Adipocyte (in vitro differentiated cells): ENCODE data around the gene DPP3.
"Not testable (repeated sequence)": the region's sequence is repeated elsewhere in the genome, so short reads cannot be mapped to it uniquely, and the experiment has no call there.

ENCODE experiments used
- DNase-seq: peaks from one replicate; pipeline ENCODE4 v3.0.0-alpha.2; 2015; ENCODE audit warnings: low read depth
- H3K27me3 ChIP-seq: replicated peaks from 2 replicates; pipeline ENCODE4 v1.7.0; 2013; ENCODE audit warnings: mild to moderate bottlenecking, low read length, moderate library complexity; ENCODE audit not compliant: control insufficient read depth, insufficient read depth
- H3K36me3 ChIP-seq: 2 replicates; pipeline ENCODE4 v1.7.0; 2013; ENCODE audit warnings: low read length, mild to moderate bottlenecking, moderate library complexity; ENCODE audit not compliant: control insufficient read depth, insufficient read depth, severe bottlenecking
- H3K4me1 ChIP-seq: 2 replicates; pipeline ENCODE4 v1.7.0; 2013; ENCODE audit warnings: mild to moderate bottlenecking, low read length, moderate library complexity; ENCODE audit not compliant: control insufficient read depth, insufficient read depth
- H3K4me3 ChIP-seq: 2 replicates; pipeline ENCODE4 v1.7.0; 2013; ENCODE audit warnings: mild to moderate bottlenecking, low read length, moderate library complexity
- H3K9ac ChIP-seq: 2 replicates; pipeline ENCODE4 v1.7.0; 2013; ENCODE audit warnings: mild to moderate bottlenecking, low read length, moderate library complexity
- H3K9me3 ChIP-seq: 2 replicates; pipeline ENCODE4 v1.7.0; 2013; ENCODE audit warnings: mild to moderate bottlenecking, low read length, moderate library complexity; ENCODE audit not compliant: control insufficient read depth

Gene DPP3

DNA sequence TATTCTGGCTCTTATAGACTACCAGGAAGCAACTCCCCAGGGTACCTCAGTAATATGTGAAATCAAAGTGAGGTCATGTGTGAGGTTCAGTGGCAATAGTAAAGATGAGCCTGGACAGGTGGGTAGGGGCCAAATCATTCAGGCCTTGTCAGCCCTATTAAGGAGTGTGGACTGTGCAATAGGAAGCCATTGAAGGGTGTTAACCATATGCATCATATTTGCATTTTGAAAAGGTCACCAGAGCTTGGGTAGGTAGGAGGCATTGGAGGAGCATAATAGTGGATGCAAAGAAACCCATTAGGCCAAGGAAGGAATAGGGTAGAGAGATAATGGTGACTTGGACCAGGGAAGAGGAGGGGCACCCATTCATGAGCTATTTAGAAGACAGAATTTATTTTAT is 33.2 kb upstream of the DPP3 start:
- H3K9me3 ChIP-seq = no peaks in the 10 kb centered on the region
- DNase-seq = no peak
- no peaks in the 10 kb centered on the region for H3K36me3 ChIP-seq
- H3K4me1 ChIP-seq = peaks cover 12% of the 10 kb centered on the region
- no peak overlapping the region for H3K9ac ChIP-seq
- no peak overlapping the region for H3K4me3 ChIP-seq
- peaks cover 7% of the 10 kb centered on the region for H3K27me3 ChIP-seq

DNA sequence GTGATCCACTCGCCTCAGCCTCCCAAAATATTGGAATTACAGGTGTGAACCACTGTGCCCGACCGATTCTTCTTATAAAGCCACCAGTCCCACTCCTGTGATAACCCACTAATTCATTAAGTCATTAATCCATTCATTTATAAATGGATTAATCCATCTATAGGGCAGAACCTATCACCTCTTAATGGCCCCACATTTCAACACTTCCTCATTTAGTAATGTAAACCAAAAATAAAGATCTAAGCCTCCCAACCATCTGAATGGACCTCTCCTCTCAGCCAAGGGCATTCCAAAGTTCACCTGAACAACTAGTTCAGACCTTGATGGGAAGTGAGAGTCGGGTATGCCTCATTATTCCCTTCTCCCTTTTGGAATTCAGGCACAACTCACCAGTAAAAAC is 31.7 kb upstream of the DPP3 start:
- peaks cover 8% of the 10 kb centered on the region for H3K4me1 ChIP-seq

DNA sequence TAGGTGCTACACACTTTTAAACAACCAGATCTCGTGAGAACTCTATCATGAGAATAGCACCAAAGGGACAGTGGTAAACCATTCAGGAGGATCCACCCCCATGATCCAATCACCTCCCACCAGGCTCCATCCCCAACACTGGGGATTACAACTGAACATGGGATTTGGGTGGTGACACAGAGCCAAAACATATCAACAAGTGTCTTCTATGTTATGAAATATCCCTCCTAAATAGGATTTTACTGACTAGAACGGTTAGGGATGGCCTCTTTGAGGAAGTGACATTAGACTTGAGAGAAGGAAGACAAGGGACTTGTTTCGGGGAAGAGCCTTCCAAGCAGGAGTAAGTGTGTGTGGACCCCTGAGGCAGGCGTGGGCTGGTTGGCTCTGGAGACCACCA is 29.7 kb upstream of the DPP3 start:
- no peak for DNase-seq
- no peaks in the 10 kb centered on the region for H3K36me3 ChIP-seq
- peaks cover 10% of the 10 kb centered on the region for H3K27me3 ChIP-seq
- H3K4me1 ChIP-seq = no peaks in the 10 kb centered on the region
- no peaks in the 10 kb centered on the region for H3K9me3 ChIP-seq
- no peak overlapping the region for H3K4me3 ChIP-seq
- H3K9ac ChIP-seq = no peak overlapping the region

More for the DNA sequence above, 31.7 kb upstream of the DPP3 start:
- Histone ChIP-seq H3K27me3 (peaks cover 7% of the 10 kb centered on the region), H3K9ac (no peak overlapping the region), H3K9me3 (no peaks in the 10 kb centered on the region), H3K36me3 (no peaks in the 10 kb centered on the region), H3K4me3 (no peak overlapping the region)
- DNase-seq = no peak

DNA sequence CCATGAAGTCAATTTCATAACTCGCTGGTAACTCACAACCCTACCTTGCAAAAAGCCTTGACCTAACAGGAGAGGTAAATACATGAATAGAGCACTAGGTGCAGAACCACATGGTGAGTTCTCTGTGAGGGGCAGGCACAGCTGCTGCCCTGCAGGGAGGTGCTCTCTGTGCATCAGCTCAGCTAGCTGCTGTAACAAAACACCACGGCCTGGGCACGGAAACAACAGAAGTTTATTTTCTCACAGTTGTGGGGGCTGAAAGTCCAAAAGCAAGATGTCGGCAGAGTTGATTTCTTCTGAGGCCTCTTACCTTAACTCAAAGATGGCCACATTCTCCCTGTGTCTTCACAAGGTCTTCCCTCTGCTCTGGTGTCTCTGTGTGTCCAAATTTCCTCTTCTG is 28.6 kb upstream of the DPP3 start:
- Histone ChIP-seq H3K36me3 (no peaks in the 10 kb centered on the region), H3K9ac (no peak overlapping the region), H3K9me3 (no peaks in the 10 kb centered on the region), H3K27me3 (peaks cover 10% of the 10 kb centered on the region), H3K4me1 (no peaks in the 10 kb centered on the region), H3K4me3 (no peak overlapping the region)
- no peak for DNase-seq

DNA sequence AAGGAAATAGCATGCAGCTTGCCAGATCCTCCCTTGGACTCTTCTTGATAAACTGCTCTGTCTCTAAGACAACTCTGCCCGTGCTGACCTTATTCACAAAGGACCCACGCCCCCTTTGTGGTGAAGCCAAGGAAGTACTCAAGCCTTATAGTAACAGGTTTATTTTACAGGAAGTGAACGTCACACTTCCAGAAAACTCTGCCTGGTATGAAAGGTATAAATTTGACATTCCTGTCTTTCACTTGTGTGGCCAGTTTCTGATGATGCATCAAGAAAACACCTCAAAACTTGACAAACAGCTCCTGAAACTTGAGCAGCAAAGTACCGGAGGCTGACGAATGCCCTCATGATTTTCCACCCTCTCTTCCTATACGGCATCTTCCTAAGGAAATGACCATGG is 26.0 kb upstream of the DPP3 start:
- H3K27me3 ChIP-seq = peaks cover 10% of the 10 kb centered on the region
- H3K9me3 ChIP-seq = no peaks in the 10 kb centered on the region
- no peak for DNase-seq
- no peaks in the 10 kb centered on the region for H3K36me3 ChIP-seq
- H3K9ac ChIP-seq = no peak overlapping the region
- H3K4me3 ChIP-seq = no peak overlapping the region
- H3K4me1 ChIP-seq = peaks cover 9% of the 10 kb centered on the region

DNA sequence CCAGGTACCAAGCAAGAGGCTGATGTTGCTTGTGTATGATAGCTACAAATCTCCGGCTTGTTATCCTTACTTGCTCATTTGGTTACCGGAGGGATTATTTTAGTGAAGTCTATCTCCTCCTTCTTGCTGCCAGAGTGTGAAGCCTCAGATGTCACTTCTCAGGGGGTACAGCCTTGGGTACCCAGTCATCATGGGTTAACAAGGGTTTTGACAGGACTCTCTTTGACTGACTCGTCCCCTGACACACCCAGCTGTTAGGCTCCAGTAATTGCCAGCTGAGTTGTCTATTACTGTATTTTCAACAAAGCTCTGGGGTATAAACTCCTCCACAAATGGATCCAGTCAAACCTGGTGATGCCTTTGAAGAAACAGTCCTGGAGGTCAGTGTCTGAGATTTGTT is 25.4 kb upstream of the DPP3 start:
- Histone ChIP-seq H3K9me3 (no peaks in the 10 kb centered on the region), H3K27me3 (peaks cover 7% of the 10 kb centered on the region), H3K4me1 (peaks cover 10% of the 10 kb centered on the region), H3K36me3 (no peaks in the 10 kb centered on the region), H3K4me3 (no peak overlapping the region), H3K9ac (no peak overlapping the region)
- DNase-seq = no peak

DNA sequence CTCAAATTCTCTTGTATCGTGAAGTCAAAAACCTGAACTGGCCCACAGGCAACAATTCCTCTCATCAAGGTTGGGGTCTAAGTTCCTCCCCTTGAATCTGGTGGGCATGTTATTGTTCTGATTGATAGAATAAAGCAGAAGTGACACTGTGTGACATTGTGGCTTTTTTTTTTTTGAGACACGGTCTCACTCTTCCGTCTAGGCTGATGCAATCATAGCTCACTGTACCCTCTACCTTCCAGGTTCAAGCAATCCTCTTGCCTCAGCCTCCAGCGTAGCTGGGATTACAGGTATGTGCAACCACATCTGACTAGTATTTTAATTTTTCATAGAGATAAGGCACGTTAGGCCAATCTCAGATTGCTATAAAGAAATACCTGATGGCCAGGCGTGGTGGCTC is 22.4 kb upstream of the DPP3 start:
- no peaks in the 10 kb centered on the region for H3K36me3 ChIP-seq
- no peak overlapping the region for H3K4me3 ChIP-seq
- peaks cover 10% of the 10 kb centered on the region for H3K4me1 ChIP-seq
- H3K9me3 ChIP-seq = no peaks in the 10 kb centered on the region
- H3K9ac ChIP-seq = no peak overlapping the region
- H3K27me3 ChIP-seq = peaks cover 3% of the 10 kb centered on the region
- DNase-seq = no peak

DNA sequence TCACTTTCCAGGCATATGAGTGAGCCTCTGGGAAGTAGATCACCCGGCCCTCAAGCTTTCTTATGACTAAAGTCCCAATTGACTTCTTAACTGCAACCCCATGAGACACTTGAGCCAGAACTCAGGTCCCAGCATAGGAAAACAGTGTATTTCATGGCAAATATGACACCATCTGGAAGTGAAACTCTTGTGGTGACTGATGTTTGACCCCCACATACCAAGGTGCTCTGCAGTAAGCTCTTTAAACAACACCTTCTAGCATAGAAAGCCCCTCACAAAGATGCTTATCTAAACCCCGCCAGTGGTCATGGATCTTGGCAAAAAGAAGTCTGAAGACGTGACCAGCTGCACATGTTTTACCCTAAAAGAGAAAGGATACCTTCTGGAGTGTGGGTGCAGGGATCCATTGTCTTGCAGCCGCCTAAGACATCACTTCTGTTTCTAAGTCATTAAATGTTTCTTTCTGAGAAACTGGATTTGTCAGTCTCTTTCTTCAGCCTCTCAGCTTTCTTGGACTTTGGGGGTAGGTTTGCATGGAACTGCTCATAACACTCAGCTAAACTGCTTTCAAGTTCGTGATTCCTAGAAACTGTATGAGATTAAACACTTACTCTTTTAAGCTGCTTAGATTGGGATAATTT is 21.0 kb upstream of the DPP3 start:
- peaks cover 3% of the 10 kb centered on the region for H3K27me3 ChIP-seq
- no peaks in the 10 kb centered on the region for H3K36me3 ChIP-seq
- H3K4me3 ChIP-seq = no peak overlapping the region
- no peak overlapping the region for H3K9ac ChIP-seq
- no peaks in the 10 kb centered on the region for H3K9me3 ChIP-seq
- DNase-seq = no peak
- peaks cover 10% of the 10 kb centered on the region for H3K4me1 ChIP-seq

DNA sequence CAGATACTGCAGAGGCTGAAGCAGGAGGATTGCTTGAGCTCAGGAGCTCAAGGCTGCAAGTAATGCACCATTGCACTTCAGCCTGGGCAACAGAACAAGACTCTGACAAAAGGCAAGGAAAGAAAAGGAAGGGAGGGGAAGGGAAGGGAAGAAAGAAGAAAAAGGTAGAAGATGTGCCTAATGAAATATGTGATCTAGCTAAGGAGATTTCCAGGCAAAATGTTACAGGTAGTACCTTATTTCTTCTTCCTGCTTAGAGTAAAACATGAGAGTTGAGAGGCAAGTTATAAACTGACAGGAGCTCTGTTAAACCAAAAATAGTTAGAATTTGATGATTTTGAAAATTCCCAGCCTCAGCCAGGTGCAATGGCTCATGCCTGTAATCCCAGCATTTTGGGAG is 18.2 kb upstream of the DPP3 start:
- no peaks in the 10 kb centered on the region for H3K36me3 ChIP-seq
- DNase-seq = no peak
- no peaks in the 10 kb centered on the region for H3K27me3 ChIP-seq
- H3K4me1 ChIP-seq = peaks cover 10% of the 10 kb centered on the region
- no peaks in the 10 kb centered on the region for H3K9me3 ChIP-seq
- no peak overlapping the region for H3K4me3 ChIP-seq
- H3K9ac ChIP-seq = no peak overlapping the region

DNA sequence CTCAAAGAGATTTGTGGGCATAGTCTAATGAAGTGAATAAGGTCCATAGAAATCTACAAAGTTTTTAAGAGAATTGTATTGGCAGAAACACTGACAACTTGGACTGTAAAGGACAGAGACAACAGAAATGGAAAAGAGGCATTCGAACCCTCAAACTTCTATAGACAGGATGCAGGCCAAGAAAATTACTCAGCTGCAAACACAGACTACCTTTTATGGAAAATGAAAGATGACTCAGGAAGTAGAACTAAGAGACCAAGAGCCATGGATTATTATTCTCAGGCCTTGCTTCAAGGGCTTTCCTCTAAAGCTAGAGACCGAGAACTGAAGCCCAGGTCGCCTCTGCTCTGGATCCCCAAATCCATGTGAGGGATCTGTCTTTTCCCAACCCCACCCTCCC is 17.3 kb upstream of the DPP3 start:
- DNase-seq = no peak
- H3K4me1 ChIP-seq = peaks cover 16% of the 10 kb centered on the region
- H3K27me3 ChIP-seq = no peaks in the 10 kb centered on the region
- no peak overlapping the region for H3K9ac ChIP-seq
- no peaks in the 10 kb centered on the region for H3K36me3 ChIP-seq
- no peak overlapping the region for H3K4me3 ChIP-seq
- no peaks in the 10 kb centered on the region for H3K9me3 ChIP-seq

DNA sequence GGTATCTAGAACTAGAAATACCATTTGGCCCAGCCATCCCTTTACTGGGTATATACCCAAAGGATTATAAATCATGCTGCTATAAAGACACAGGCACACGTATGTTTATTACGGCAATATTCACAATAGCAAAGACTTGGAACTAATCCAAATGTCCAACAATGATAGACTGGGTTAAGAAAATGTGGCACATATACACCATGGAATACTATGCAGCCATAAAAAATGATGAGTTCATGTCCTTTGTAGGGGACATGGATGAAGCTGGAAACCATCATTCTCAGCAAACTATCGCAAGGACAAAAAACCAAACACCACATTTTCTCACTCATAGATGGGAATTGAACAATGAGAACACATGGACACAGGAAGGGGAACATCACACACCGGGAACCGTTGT is 16.1 kb upstream of the DPP3 start:
- H3K9ac ChIP-seq, H3K4me3 ChIP-seq, H3K9me3 ChIP-seq, DNase-seq, H3K27me3 ChIP-seq, H3K36me3 ChIP-seq: not testable (repeated sequence)
- H3K4me1 ChIP-seq = peaks cover 12% of the 10 kb centered on the region

DNA sequence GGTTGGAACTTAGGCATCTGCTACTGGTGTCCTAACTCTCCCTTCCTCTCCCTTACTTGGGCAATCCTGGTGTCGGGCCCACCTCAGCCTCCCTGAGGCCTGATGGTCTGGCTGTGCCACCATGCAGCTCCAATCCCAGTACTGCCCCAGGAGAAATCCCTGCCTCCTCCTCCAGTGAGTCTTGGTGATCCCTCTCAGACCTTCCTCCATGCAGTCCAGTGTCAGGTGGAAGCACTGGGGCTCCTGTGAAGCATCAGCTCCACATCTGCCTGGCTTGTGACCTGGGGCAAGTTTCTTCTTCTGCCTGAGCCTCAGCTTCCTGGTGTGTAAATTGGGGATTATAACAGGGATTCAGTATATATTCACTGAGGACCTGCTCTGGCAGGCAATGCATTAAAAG is 15.3 kb upstream of the DPP3 start:
- H3K9ac ChIP-seq = no peak overlapping the region
- no peaks in the 10 kb centered on the region for H3K27me3 ChIP-seq
- peaks cover 9% of the 10 kb centered on the region for H3K4me1 ChIP-seq
- no peaks in the 10 kb centered on the region for H3K36me3 ChIP-seq
- no peak overlapping the region for H3K4me3 ChIP-seq
- H3K9me3 ChIP-seq = no peaks in the 10 kb centered on the region
- DNase-seq = no peak
